ENCODE measurements around the gene LYPD6B. TPM values are rescaled to one million over a fixed set of nuclear protein-coding genes. Genes with fewer than 3 reads are reported as not detected.

LYPD6B gene
- total RNA-seq, 1 donor from 2014 or later = 4.3 TPM

GRCh38 chr2:149156971-149157740 lies 118.7 kb downstream of the LYPD6B start:
- DNase-seq (ENCODE audit: low spot score) = no peak

GRCh38 chr2:149158957-149159356 lies 120.5 kb downstream of the LYPD6B start:
- no peak for DNase-seq (ENCODE audit: low spot score)

GRCh38 chr2:149160195-149160594 lies 121.7 kb downstream of the LYPD6B start:
- no peak for DNase-seq (ENCODE audit: low spot score)

- peak; percentile 30 for DNase-seq (ENCODE audit: low spot score)
Observed at GRCh38 chr2:149160701-149161217, 122.3 kb downstream of the LYPD6B start.

- peak; percentile 45 for DNase-seq (ENCODE audit: low spot score)
Observed at GRCh38 chr2:149161481-149162225, 123.2 kb downstream of the LYPD6B start.

GRCh38 chr2:149164296-149164695 lies 125.8 kb downstream of the LYPD6B start:
- no peak for DNase-seq (ENCODE audit: low spot score)

GRCh38 chr2:149164827-149165226 lies 126.3 kb downstream of the LYPD6B start:
- DNase-seq (ENCODE audit: low spot score) = no peak

GRCh38 chr2:149167001-149167780 lies 128.7 kb downstream of the LYPD6B start:
- DNase-seq (ENCODE audit: low spot score) = peak; percentile 42

GRCh38 chr2:149167941-149168340 lies 129.4 kb downstream of the LYPD6B start:
- no peak for DNase-seq (ENCODE audit: low spot score)

GRCh38 chr2:149169656-149170055 lies 131.2 kb downstream of the LYPD6B start:
- DNase-seq (ENCODE audit: low spot score) = peak; percentile 81

- DNase-seq (ENCODE audit: low spot score) = no peak
Observed at GRCh38 chr2:149170156-149170555, 131.7 kb downstream of the LYPD6B start.

GRCh38 chr2:149170911-149171310 lies 132.4 kb downstream of the LYPD6B start:
- DNase-seq (ENCODE audit: low spot score) = no peak

GRCh38 chr2:149173220-149173619 lies 134.7 kb downstream of the LYPD6B start:
- DNase-seq (ENCODE audit: low spot score) = no peak

- no peak for DNase-seq (ENCODE audit: low spot score)
Observed at GRCh38 chr2:149175956-149176355, 137.5 kb downstream of the LYPD6B start.

GRCh38 chr2:149178612-149179011 lies 140.1 kb downstream of the LYPD6B start:
- no peak for DNase-seq (ENCODE audit: low spot score)

- DNase-seq (ENCODE audit: low spot score) = peak; percentile 28
Observed at GRCh38 chr2:149180226-149180875, 141.9 kb downstream of the LYPD6B start.

GRCh38 chr2:149183187-149183586 lies 144.7 kb downstream of the LYPD6B start:
- no peak for DNase-seq (ENCODE audit: low spot score)

- DNase-seq (ENCODE audit: low spot score) = peak; percentile 17
Observed at GRCh38 chr2:149184991-149185390, 146.5 kb downstream of the LYPD6B start.

- DNase-seq (ENCODE audit: low spot score) = no peak
Observed at GRCh38 chr2:149185942-149186490, 147.5 kb downstream of the LYPD6B start.

GRCh38 chr2:149187057-149187456 lies 148.6 kb downstream of the LYPD6B start:
- DNase-seq (ENCODE audit: low spot score) = no peak

GRCh38 chr2:149188291-149188690 lies 149.8 kb downstream of the LYPD6B start:
- no peak for DNase-seq (ENCODE audit: low spot score)

Measured in umbilical cord (tissue), 2 donors.